Stimulated activated CD8-positive, alpha-beta memory T cell treated with anti-CD3 and anti-CD28 coated beads, Interleukin-2, amount 100 ng/mL, for 1 hour (primary cell): ENCODE data around the gene ACLY.
A peak's percentile ranks its signal among the peaks of the same experiment; 100 is the strongest.
"Not testable (repeated sequence)": the region's sequence is repeated elsewhere in the genome, so short reads cannot be mapped to it uniquely, and the experiment has no call there.

ENCODE experiments used
- DNase-seq, 2 donors: peaks; one replicate each; pipeline ENCODE4 v3.0.0-alpha.2; 2020; ENCODE audit warnings: low read depth in 2 of 2

The ACLY gene

DNA sequence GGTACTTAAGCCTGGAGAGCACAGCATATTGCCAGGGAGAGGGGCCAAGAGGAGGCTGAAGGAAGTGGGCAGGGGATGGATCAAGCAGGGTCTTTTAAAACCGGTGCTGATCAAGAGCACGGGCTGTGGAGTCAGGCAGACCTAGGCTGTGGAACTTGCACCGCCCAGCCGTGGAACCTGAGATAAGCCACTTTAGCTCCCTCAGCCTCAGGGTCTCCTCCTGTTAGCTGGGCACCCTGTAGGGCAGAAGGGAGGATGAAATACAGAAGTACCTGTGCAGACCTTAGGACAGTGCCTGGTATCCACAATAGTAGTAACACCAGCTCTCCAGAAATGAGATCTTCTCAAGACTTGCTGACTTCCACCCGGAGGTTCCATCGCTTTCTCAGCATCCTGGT, 20.9 kb upstream of the ACLY start:
- no peak for DNase-seq

DNA sequence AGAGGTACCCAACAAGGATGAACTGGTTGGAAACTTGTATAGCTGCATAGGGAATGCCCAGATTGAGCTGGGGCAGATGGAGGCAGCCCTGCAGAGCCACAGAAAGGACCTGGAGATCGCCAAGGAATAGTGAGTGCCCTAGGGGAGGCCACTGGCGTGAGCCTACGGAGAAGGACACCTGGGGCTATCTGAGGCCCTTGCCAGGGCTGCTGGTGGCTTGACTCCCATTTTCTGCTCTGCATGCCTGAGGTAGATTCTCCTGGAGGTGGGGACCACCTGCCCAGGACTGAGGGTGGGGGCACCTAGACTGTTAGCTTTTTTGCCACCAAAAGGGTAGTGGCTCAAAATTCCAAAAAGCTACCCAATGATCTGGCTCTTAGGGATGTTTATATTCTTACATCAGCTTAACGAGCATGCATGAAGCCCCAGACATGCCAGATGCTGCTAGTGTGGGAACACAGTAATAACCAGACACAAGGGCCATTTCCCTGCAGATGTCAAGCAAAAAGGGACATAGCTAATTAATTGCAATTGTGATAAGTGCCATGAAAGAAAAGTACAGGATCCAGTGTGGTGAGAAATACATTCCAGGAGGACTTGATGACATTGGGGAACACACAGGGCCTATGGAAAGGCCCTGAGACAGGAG, 20.4 kb upstream of the ACLY start:
- DNase-seq: no peak

DNA sequence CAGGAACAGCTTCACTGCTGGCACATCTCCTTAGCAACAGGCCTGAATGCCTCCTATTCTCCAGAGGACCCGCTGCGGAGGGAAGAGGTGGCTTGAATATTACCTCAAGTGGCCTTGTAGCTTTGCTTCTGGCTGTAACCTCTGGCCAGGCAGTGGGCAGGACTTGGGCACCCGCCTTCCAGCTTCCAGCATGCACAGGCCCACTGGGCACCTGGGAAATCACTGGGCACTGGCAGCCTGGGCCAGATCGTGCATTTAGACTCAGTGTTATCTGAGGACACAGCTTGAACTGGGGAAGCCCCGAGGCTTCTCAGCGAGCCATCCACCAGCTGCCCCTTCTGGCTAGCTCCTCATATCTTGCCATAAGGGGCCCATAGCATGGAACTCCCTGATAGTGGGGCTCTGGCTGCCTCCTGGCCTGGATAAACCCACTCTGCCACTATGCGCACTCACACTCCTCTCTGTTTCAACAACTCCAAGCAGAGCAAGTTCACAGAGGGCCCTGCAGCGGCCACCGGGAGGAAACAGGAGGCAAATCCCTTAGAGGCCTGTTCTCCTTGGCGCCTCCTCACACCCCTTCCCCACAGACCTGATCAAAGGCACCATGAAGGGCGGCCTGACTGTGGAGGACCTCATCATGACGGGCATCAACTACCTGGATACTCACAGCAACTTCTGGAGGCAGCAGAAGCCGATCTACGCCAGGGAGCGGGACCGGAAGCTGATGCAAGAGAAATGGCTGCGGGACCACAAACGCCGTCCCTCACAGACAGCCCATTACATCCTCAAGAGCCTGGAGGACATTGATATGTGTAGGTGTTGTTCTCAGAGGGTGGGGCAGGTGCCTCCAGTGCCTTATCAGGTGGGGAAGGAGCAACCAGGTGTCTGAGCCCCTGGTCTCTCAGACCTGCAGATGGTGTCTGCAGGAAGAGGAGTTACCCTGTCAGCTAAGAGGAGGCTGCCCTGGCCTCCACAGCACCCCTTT, 19.5 kb upstream of the ACLY start:
- no peak for DNase-seq

DNA sequence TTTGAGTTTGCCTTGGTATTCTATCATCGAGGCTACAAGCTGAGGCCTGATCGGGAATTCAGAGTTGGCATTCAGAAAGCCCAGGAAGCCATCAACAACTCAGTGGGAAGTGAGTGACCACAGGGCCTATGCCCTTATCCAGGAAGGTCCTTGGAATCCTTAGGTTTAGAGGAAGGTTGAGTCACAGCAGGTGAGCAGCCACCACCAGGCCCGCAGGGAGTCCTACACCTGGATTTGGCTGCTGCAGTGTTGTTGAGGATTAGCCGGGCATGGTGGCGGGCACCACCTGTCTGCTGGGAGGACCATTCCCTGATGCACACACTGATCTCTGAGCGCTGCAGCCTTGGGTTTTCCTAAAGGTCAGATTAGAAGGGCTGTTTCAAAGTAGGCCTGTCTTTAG, 16.9 kb upstream of the ACLY start:
- DNase-seq: no peak

DNA sequence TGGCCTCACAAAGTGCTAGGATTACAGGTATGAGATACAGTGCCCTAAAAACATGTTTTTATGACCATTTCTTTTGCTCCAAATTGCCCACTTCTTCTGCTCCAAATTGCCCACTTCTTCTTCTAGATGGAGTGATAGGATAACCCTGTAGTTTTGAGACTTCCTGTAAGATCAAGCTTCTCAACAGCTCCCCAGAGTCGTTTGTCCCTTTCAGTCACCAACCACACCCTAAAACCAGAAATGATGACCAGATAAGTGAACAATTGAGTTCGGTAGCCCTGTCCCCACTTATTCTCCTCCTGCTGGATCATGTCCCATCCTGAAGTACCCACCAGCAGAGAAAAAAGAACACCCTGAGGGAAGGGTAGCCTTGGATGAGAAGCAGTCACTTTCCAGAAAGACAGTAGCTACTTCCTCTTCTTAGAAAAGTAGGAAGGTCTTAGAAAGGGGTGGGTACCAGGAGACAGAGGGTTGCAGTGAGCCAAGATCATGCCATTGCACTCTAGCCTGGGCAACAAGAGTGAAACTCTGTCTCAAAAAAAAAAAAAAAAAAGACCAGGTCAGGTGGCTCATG, 14.2 kb upstream of the ACLY start:
- no peak for DNase-seq

DNA sequence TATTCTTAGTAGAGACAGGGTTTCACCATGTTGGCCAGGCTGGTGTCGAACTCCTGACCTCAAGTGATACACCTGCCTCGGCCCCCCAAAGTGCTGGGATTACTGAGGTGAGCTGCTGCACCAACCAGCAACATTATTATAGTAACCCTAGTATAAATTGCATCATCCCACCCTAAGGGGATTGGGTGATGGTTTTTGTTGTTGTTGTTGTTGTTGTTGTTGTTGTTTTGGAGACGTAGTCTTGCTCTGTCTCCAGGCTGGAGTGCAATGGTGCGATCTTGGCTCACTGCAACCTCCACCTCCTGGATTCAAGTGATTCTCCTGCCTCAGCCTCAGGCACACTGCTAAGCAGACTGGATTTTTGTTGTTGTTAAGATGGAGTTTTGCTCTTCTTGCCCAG, 13.0 kb upstream of the ACLY start:
- not testable (repeated sequence) for DNase-seq

DNA sequence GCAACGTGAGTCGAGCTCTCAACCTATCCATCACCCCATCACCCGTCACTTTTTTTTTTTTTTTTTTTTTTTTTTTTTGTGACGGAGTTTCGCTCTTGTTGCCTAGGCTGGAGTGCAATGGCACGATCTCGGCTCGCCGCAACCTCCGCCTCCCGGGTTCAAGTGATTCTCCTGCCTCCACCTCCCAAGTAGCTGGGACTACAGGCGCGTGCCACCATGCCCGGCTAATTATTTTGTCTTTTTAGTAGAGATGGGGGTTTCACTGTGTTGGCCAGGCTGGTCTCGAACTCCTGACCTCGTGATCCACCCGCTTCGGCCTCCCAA, 12.0 kb upstream of the ACLY start:
- not testable (repeated sequence) for DNase-seq

DNA sequence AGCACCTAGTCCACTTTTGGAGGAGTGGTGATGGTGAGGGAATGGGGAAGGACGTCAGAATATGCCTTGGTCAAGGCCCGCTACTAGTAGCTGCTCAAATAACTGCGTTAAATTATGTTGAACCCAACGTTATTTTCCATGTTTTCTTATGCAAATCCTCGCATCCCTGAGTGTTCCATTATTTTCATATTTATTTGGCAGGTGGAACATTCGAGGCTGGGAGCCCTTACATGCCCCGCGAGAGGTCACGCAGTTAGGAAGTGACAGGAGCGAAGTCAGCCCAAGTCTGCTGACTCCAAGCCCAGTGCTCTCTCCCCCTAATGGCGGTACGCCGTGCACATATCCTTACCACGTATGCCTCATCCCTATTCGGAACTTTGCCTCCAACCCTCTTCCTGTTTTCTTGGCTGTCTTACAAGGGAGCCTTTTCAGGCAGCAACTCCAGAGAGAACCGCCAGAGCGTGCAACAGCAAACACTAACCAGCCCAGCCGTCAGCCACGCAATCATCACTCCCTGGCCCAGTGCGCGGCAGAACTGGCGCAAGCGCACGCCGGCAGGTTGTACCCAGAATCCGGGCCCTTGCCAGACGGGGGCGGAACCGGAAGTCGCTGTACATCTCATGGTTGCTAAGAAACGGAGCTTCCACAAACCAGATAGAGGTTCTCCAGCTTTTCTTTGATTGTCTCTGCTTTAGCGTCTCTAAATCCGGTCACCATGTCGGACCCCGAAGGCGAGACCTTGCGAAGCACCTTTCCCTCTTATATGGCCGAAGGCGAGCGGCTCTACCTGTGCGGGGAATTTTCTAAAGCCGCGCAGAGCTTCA, 11.5 kb upstream of the ACLY start, which contains the start of gene ODAD4:
Gene ODAD4 (plus strand): TSS at position 609 of the 824 bp plus-strand sequence. CDS start 107 bp downstream, at position 716.
- DNase-seq: peak; percentile 91 to 92

DNA sequence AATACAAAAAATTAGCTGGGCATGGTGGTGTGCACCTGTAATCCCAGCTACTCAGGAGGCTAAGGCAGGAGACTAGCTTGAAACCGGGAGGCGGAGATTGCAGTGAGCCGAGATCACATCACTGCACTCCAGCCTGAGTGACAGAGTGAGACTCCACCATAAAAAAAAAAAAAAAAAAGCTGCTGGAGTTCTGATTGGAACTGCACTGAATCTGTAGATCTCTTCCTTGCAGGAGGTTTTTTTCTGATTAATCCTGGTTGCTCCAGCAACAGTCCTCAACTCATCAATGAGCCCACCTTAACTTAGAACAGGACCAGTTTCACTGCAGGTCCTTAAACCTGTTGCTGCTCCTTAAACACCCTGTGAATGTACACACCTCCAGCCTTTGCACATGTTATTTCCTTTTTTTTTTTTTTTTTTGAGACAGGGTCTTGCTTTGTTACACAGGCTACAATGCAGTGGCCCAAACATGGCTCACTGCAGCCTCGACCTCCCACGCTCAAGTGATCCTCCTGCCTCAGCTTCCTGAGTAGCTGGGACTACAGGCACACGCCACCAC, 10.0 kb upstream of the ACLY start:
- no peak for DNase-seq

DNA sequence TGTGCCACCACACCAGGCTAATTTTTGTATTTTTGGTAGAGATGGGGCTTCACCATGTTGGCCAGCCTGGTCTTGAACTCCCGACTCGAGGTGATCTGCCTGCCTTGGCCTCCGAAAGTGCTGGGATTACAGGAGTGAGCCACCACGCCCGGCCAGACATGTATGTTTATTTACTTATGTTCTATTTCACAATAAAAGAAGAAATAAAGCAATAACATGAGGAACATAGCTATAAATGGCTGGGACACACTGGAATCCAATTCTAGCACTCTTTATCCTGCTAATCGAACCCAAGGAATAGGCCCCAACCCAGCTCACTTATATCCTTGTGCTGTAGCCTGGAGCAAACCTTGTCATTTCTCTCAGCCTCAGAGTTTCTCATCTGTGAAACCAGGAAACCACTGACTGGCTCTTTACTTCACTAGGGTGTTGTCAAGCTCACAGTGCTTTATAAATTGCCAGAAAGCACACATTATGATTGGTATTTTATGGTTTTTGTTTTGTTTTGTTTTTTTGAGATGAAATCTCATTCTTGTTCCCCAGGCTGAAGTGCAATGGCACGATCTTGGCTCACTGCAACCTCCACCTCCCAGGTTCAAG, 7.3 kb upstream of the ACLY start:
- no peak for DNase-seq

DNA sequence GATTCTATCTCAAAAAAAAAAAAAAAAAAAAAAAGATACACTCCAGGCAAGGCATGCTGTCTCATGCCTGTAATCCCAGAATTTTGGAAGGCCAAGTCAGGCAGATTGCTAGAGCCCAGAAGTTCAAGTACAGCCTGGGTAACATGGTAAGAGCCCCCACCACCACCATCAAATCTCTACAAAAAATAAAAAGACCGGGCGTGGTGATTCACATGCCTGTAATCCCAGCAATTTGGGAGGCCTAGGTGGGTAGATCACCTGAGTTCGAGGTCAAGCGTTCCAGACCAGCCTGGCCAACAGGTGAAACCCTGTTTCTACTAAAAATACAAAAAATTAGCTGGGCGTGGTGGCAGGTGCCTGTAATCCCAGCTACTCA, 1.8 kb upstream of the ACLY start:
- DNase-seq: no peak

DNA sequence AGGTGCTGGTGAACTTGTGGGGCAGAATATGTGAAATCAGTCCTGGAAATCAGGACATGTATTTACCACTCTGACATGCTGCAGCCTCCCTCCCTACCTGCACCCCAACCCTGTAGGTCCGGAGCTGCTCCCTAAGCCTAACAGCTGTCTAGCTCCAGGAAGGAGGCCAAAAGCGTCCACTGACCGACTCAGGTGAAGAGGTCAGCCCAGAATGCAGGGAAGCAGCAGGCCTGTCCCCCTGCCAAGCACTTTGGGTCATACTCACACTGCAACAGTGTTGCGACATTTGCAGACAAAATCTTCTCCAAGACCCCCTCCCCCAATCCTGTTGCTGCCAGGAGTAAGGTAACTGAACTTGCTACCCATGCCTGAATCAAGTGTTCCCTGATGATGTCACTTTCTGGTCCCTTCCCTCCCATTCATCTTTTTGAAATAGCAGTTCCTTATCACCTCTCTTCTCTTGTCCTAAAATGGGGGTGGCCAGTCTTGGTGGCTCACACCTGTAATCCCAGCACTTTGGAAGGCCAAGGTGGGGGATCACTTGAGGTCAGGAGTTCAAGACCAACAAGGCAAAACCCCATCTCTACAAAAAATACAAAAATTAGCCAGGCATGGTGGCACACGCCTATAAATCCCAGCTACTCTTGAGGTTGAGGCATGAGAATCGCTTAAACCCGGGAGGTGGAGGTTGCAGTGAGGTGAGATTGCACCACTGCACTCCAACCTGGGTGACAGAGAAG, 1.3 kb upstream of the ACLY start:
- no peak for DNase-seq

DNA sequence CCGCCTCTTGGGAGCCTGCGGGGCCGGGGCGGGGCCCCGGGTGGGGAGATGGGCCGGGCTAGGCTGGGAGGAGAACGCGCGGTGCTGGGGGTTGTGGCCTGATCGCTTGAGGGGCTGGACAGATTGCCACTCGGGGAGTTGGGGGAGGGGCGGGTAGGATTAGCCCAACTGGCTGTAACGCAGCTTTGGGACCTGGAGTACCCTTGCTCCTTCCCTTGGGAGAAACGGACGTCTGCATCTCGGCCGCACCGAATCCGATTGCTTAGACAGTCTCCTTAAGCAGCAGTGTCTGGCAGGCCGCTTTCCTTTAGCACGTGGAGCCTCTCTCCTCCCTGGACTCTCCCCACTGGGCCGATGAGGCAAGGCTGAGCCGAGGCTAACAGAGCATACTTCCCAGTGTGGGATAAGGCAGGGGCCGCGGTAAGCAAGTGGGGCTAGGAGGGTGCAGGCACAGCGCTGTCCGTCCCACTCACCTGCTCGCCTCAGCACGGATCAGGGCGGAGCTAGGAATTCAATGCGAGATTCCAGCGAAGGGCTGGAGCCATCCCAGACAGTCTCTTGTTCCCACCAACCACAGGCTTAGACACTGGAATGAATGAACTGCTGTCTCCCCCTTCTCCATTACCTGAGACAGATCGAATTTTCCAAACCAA, 540 bp upstream of the ACLY start:
- no peak for DNase-seq

DNA sequence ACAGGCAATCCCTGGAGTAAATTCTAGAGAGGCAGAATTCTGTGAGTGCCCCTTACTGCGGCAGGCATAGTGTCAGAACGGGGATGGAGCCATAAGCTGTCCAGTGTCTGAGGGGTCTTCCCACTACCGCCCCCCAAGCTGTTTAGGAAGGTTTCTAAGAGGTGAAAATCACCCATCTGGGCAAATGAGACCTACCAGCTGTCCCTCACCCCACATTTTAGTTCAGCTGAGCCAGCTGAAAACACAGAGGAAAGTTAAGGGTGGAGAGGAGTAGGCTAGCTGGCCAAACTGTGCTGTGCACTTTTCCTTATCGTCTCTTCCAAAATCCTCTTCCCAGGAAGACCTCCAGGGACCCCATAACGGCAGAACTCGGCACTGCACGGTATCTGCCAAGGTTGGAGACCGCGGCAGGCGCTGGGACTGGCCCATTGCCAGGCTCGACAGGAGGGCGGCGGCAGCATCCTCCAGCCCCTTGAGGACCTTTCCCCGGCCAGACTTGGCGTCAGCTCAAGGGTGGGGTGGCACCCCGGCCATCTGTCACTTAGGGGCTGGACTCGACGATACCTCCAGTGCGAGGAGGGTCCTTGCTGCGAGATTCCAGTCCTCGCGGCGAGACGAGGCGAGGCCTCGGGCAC, 955 bp downstream of the ACLY start:
- DNase-seq: peak; percentile 5 to 11

DNA sequence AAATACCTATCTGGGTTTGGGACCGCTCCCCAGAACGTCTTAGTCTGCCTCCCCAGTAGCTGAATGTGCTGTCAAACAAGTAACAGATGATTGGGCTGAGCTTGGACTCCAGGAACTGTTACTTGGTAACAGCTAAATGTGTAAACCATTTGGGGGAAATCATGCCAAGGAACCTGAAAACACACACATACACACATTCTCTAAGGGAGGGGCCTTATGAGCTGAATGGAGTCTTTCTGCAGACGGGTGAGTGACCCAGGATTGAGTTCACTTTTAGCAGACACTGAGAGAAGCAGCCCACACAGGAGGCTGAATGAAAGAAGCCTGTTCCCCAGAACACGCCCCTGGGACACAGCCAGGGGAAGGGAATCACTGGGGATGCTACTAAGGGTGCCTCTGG, 1.6 kb downstream of the ACLY start:
- DNase-seq: no peak

DNA sequence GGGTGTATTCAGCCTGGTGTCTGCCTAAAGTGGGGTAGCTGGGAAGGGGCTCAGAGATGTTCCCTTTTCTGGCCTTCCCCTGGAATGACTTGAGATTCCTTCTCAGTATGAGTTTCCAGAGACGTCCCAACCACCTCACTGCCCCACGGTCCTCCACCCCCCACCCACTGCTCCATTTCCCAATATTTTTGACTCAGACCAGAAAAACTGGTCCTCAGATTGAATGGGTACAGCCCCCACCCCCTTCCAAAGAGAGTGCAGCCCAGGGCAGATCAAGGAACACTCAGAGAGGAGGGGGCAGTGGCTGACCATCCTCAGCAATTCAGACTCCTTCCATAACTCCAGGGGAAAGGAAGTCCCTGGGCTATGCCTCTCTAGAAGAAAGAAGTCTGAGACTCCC, 3.2 kb downstream of the ACLY start:
- no peak for DNase-seq

DNA sequence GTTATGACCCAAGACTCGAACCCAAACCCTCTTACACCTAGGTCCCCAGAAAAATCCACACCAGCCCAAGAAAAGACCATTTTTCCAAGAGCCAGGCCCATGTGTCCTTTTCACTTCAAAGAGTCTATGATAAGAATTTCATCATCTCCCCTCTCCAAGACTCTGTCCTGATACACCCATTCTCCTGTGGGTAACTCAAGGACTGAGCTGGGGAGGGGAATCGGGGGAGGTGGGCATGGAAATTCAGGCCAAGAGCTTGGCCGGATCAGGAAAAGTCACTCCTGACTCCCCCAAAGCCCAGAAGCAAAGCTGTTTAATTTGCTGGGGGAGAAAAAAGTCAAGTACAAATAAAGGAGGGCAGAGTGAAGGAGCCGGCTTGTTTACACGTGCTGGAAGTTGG, 3.7 kb downstream of the ACLY start:
- no peak for DNase-seq

DNA sequence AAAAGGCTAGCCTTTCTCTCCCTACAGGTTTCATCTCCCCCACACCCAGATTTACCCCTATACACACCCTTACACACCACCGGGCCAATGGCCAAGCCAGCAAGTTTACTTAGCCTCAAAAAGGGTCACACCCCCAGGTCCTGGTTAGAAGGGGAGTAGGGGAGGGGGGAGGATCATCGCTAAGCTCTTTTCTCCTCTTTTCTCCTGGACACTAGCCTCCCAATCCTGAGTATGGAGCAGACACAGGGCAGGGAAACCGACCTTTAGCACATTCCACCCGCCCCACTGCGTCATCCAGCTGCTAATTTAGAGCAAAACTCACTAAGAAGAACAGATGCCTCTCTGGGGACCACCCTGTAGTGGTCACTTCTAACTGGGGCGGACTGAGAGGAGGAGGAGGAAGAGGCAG, 4.4 kb downstream of the ACLY start:
- DNase-seq: no peak

DNA sequence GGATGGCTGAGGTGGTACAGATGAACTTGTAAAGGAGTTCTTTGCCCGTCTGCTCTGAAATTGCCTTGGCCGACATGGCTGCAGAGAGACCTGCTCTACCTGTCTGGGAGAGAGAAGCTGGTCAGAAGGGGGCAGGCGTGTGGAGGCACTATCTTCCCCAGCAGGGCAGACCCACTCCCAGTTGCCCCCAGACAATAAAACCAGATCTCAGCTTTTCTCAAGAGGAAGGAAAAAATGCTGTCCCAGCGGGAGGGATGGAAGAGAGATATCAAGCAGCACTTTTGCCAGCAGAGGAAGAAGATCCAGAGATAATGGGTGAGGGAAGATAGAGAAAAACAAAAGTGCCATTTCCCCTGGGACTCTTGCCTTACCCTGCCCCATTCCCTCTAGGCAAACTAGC, 5.0 kb downstream of the ACLY start:
- DNase-seq: no peak

DNA sequence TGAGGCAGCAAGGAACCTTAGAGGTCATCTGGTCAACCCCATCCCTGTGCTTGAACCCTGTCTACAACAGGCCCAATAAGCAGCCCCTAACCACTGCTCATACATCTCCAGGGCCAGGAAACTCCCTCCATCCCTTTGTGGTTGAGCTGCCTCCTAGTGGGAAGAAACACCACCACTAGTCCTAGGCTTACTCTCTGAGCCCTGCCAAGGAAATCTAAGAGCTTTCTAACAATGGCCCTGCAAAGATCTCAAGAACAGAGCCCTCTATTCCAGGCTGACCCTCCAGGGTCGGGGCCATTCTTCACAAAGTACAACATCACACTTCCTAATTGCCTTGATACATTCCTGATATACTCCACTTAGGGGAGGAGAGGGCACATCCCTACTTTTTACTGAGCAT, 5.8 kb downstream of the ACLY start:
- no peak for DNase-seq
